GM10266 (cell line): Measurements from ENCODE around the gene IPO5.

Source experiments
- DNase-seq: peaks from one replicate; pipeline ENCODE4 v3.0.0; 2012; ENCODE audit errors: extremely low spot score
- TF ChIP-seq, protein P1 (sequence below): IDR thresholded peaks from 2 replicates; pipeline ENCODE4 v1.5.1; 2012; ENCODE audit warnings: mild to moderate bottlenecking, low read depth; ENCODE audit not compliant: control insufficient read depth, insufficient read depth; ENCODE audit errors: missing control alignments

The IPO5 gene

DNA sequence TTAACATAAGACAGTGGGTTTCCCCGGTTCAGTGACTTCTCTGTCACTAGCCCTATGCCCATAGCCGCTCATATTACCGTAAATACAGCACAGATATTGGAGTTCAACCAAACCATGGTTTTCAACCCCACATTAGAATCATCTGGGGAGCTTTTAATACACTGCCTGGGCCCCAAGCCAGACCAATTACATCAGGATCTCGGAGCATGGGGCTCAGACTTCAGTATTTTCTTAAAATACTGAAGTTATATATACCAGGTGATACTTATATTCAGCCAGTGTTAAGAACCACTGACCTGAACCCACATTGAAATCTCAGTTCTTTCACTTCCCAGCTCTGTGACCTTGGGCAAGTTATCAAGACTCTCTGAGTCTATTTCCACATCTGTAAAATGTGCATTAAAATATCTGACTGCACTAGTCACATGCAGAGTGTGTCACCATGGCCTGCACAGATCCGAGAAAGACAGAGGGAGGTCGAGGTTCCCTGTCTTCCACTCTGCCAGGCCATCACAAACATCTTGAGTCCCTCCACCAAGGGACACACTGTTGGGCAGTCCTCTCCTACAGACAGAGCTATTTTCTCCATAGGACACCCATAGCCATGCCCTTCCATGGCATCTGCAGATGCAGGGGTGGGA is 32.2 kb upstream of the IPO5 start:
- DNase-seq = no peak
- TF ChIP-seq, protein P1, sequence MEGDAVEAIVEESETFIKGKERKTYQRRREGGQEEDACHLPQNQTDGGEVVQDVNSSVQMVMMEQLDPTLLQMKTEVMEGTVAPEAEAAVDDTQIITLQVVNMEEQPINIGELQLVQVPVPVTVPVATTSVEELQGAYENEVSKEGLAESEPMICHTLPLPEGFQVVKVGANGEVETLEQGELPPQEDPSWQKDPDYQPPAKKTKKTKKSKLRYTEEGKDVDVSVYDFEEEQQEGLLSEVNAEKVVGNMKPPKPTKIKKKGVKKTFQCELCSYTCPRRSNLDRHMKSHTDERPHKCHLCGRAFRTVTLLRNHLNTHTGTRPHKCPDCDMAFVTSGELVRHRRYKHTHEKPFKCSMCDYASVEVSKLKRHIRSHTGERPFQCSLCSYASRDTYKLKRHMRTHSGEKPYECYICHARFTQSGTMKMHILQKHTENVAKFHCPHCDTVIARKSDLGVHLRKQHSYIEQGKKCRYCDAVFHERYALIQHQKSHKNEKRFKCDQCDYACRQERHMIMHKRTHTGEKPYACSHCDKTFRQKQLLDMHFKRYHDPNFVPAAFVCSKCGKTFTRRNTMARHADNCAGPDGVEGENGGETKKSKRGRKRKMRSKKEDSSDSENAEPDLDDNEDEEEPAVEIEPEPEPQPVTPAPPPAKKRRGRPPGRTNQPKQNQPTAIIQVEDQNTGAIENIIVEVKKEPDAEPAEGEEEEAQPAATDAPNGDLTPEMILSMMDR = no peak

DNA sequence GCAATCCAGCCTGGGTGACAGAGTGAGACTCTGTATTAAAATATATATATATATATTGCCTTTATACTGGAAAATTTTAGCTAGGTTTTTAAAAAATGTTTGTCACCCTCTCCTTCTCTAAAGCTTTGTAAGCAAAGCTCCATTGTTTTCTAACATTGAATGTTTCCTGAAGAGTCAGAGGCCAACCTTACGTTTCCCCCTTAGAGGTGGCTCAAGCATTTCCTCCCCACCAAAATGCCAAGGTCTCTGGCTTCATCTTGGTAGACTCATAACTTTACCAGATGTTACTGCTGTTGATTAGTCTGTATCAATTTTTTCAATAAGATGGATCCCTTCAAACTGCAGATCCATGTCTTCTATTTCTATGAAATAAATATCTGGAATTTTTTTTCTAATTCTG is 25.2 kb upstream of the IPO5 start:
- no peak for DNase-seq
- TF ChIP-seq, protein P1 = no peak

DNA sequence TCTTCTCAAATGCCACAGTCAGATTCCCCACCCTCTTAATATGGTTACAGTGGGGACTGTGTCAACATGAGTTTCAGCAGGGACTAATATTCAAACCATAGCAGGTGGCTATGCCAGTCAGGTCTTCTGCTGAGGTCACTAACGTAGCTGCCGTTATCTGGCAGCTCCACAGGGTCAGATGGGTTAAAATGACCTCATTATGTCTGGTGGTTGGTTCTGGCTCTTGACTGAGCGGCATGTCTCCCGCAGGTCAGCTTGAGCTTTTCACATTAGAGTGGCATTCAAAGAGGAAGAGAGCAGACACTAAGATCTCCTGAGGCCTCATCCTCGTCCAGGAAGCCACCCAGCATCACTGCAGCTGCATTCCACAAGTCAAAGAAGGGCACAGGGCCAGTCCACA is 21.4 kb upstream of the IPO5 start:
- TF ChIP-seq, protein P1 = no peak
- DNase-seq = no peak

DNA sequence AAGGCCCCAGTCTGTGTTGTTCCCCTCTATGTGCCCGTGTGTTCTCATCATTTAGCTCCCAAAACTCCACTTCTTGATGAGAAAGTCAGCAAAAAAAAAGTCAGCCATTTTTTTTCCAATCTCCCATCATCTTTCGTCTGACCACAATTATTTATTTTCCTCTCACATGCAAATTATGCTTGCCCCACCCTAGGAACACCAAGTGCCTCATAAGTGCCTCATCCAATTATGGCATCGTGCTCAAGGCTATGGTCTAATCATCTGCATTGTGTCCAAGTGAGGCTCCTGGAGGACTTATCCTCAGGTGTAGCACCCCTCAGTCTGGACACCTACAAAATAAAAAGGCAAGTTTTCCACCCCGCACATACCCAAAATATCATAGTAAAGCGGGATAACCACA is 20.8 kb upstream of the IPO5 start:
- no peak for DNase-seq
- TF ChIP-seq, protein P1 = no peak

DNA sequence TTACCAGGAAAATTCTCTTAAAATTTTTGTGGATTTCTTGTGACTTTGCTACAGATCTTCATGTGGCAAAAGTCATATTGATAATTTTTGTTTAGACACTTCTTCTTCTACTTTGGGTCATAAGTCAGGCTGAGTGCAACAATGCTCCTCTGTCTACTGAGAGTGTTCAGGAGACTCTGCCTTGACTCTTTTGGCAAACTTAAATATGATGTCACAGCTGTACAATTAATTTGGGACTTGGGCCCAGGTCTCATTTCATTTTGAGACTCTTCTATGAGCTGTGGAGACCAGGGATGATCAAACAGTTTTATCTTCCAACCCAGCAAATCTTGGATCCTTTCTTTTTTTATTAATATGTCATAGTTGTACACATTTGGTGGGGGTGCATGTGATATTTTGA is 19.7 kb upstream of the IPO5 start:
- TF ChIP-seq, protein P1 = no peak
- DNase-seq = no peak

DNA sequence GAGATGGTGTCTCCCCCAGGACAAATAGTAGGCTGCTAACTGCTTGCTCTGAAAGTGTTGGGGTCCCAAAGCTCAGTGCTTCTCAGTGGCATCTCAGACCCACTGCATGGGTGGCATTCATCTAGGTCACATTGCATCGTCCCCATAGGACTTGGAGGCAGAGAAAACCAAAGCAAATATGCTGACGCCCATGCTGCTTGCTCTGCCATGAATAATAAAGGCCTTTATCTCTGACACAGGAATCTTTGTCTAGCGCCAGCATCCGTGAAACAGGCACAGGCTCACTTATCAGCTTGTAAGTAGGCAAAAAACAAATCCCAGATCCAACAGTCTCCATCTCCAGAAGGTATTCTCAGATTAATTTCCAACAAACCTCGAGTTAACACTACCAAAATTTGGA is 18.9 kb upstream of the IPO5 start:
- no peak for DNase-seq
- TF ChIP-seq, protein P1 = no peak

DNA sequence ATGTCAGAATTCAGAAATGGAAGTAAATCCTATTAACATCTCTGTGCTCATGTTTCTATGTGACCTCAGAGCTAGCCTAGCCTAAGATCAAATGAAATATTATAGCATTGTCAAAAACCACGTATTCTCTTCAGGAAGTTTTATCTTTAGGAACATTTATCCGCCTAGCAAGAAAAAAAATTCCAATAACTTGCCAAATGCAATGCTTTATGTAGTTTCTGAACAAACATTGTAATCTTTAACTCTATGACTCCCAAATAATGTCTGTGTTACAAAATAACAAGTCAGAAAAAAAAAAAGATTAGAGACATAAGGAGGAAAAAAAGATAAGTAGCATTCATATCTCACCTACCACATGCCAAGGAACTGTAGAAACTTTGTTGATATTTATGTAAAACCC is 18.4 kb upstream of the IPO5 start:
- no peak for DNase-seq
- TF ChIP-seq, protein P1 = no peak
